ENCODE results near the gene ACOX2. TPM values are rescaled to one million over a fixed set of nuclear protein-coding genes. Genes with fewer than 3 reads are reported as not detected.

ACOX2 gene
- total RNA-seq, 2 experiments from 2014 or later = not detected

- H3K9me3 ChIP-seq (ENCODE audit: low read length) = no peaks in the 10 kb centered on the region
- ChIA-PET POLR2A (interaction anchor here (0.6 to 0.9 kb wide), 2 partner anchors 11 to 978 kb away, joined by 3 to 6 read pairs; no protein-coding TSS in a partner anchor), CTCF (ENCODE audit: unreplicated experiment) (no interaction called here)
- no peaks in the 10 kb centered on the region for H3K36me3 ChIP-seq (ENCODE audit: insufficient read depth, low read length)
- no peaks in the 10 kb centered on the region for H3K79me2 ChIP-seq (ENCODE audit: insufficient read depth, low read depth, low read length)
- TF ChIP-seq EZH2phosphoT487 (IDR thresholded peaks at IDR 0.05; ENCODE audit: borderline replicate concordance, low read depth, low read length) (no peak), CTCF (conservative IDR thresholded peaks at IDR 0.05; ENCODE audit: low read length) (no peak)
- H3K9me2 ChIP-seq (ENCODE audit: insufficient read depth, low read length) = no peaks in the 10 kb centered on the region
- no peak overlapping the region for H2AFZ ChIP-seq (ENCODE audit: low read length)
- BruUV-seq (replicated peaks) = no TSS peak
- no peaks in the 10 kb centered on the region for H4K20me1 ChIP-seq (ENCODE audit: insufficient read depth, low read length)
- no peak overlapping the region for H3K4me2 ChIP-seq (ENCODE audit: low read length)
- DNase-seq (ENCODE audit: low spot score) = no peak
- no peak overlapping the region for H3K4me3 ChIP-seq (ENCODE audit: low read depth, low read length, poor library complexity, severe bottlenecking)
- H3K27ac ChIP-seq (ENCODE audit: low read depth, low read length, poor library complexity, severe bottlenecking) = no peak overlapping the region
- intact Hi-C loops (cut with micrococcal nuclease; ENCODE audit: unreplicated experiment) = no loop called here
- H3K4me1 ChIP-seq (ENCODE audit: insufficient read depth, low read length, poor library complexity, severe bottlenecking) = peaks cover 3% of the 10 kb centered on the region
These were observed 44.5 kb upstream of the ACOX2 start for GRCh38 chr3:58581328-58582091.

- TF ChIP-seq EZH2phosphoT487 (IDR thresholded peaks at IDR 0.05; ENCODE audit: borderline replicate concordance, low read depth, low read length) (no peak), CTCF (conservative IDR thresholded peaks at IDR 0.05; ENCODE audit: low read length) (no peak)
- no peak for DNase-seq (ENCODE audit: low spot score)
- no peaks in the 10 kb centered on the region for H3K9me3 ChIP-seq (ENCODE audit: low read length)
- intact Hi-C loops (cut with micrococcal nuclease; ENCODE audit: unreplicated experiment) = no loop called here
- no peaks in the 10 kb centered on the region for H3K36me3 ChIP-seq (ENCODE audit: insufficient read depth, low read length)
- H3K79me2 ChIP-seq (ENCODE audit: insufficient read depth, low read depth, low read length) = no peaks in the 10 kb centered on the region
- H3K4me1 ChIP-seq (ENCODE audit: insufficient read depth, low read length, poor library complexity, severe bottlenecking) = peaks cover 3% of the 10 kb centered on the region
- no peak overlapping the region for H2AFZ ChIP-seq (ENCODE audit: low read length)
- H4K20me1 ChIP-seq (ENCODE audit: insufficient read depth, low read length) = no peaks in the 10 kb centered on the region
- POLR2A ChIA-PET = interaction anchor here (0.6 kb wide), 1 partner anchor 977 kb away, joined by 6 read pairs; no protein-coding TSS in a partner anchor
- H3K9me2 ChIP-seq (ENCODE audit: insufficient read depth, low read length) = no peaks in the 10 kb centered on the region
- CTCF ChIA-PET (ENCODE audit: unreplicated experiment) = no interaction called here
- no peak overlapping the region for H3K27ac ChIP-seq (ENCODE audit: low read depth, low read length, poor library complexity, severe bottlenecking)
- H3K4me2 ChIP-seq (ENCODE audit: low read length) = no peak overlapping the region
- BruUV-seq (replicated peaks) = no TSS peak
- H3K4me3 ChIP-seq (ENCODE audit: low read depth, low read length, poor library complexity, severe bottlenecking) = no peak overlapping the region
These were observed 43.9 kb upstream of the ACOX2 start for GRCh38 chr3:58580826-58581327.

GRCh38 chr3:58578873-58579272 is 41.9 kb upstream of the ACOX2 start:
- POLR2A ChIA-PET = no interaction called here
- no peak overlapping the region for H2AFZ ChIP-seq (ENCODE audit: low read length)
- H4K20me1 ChIP-seq (ENCODE audit: insufficient read depth, low read length) = no peaks in the 10 kb centered on the region
- H3K27ac ChIP-seq (ENCODE audit: low read depth, low read length, poor library complexity, severe bottlenecking) = no peak overlapping the region
- H3K9me3 ChIP-seq (ENCODE audit: low read length) = no peaks in the 10 kb centered on the region
- H3K4me3 ChIP-seq (ENCODE audit: low read depth, low read length, poor library complexity, severe bottlenecking) = no peak overlapping the region
- no peaks in the 10 kb centered on the region for H3K4me1 ChIP-seq (ENCODE audit: insufficient read depth, low read length, poor library complexity, severe bottlenecking)
- BruUV-seq (replicated peaks) = no TSS peak
- TF ChIP-seq CTCF (conservative IDR thresholded peaks at IDR 0.05; ENCODE audit: low read length) (no peak), EZH2phosphoT487 (IDR thresholded peaks at IDR 0.05; ENCODE audit: borderline replicate concordance, low read depth, low read length) (no peak)
- DNase-seq (ENCODE audit: low spot score) = no peak
- H3K79me2 ChIP-seq (ENCODE audit: insufficient read depth, low read depth, low read length) = no peaks in the 10 kb centered on the region
- CTCF ChIA-PET (ENCODE audit: unreplicated experiment) = no interaction called here
- no peaks in the 10 kb centered on the region for H3K36me3 ChIP-seq (ENCODE audit: insufficient read depth, low read length)
- H3K4me2 ChIP-seq (ENCODE audit: low read length) = no peak overlapping the region
- no peaks in the 10 kb centered on the region for H3K9me2 ChIP-seq (ENCODE audit: insufficient read depth, low read length)
- intact Hi-C loops (cut with micrococcal nuclease; ENCODE audit: unreplicated experiment) = no loop called here
